A375 (cell line): ENCODE results near the gene BCCIP. TPM values are rescaled to one million over a fixed set of nuclear protein-coding genes. Genes with fewer than 3 reads are reported as not detected.

Source experiments
- small RNA-seq: library from RNA; depleted of rRNA; stranded (forward); fragments of <200 nt; gene quantifications from one replicate; pipeline ENCODE3, GENCODE V24; 2014
- total RNA-seq: library from RNA; depleted of rRNA; stranded (reverse); fragments of >200 nt; shearing (Covaris generic); gene quantifications from 2 replicates; pipeline ENCODE4 v1.2.3, GENCODE V29; 2014; rRNA removed

The BCCIP gene
- total RNA-seq, result 59.4 and 70.7 TPM in 2 replicates

DNA sequence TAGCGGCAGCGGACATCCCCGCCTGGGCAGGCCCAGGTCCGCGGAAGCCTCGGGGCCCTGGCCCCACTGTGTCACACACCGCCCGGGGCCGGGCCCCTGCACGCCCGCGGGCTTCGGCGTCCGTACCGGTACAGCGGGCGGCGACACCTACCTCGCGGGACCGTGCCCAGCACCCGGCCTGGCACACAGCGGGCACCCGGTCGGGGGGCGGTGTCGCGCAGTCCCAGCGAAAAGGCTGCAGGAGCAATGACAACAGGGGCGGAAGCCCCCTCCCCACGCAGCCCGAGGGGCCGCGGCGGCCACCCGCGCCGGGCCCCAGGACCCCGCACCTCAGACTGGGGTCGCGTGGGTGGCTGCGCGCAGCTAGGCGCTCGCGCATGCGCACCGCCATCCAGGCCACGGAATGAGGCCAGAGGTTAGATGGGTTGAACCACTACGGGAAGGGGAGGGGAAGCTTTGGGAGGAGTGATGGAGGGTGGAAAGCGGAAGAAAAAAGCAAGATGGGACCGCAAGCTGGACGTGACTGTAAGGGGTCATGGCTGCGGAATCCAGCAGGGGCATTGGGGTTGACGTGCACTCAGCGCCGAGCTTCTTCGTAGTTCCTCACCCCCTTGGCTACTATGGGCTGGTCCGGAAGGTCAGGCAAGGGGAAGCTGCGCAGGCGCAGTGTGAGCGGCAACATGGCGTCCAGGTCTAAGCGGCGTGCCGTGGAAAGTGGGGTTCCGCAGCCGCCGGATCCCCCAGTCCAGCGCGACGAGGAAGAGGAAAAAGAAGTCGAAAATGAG lies at the start of gene BCCIP, which contains the start of gene UROS:
TSS of gene BCCIP (plus strand) at position 669 of the 785 bp plus-strand sequence. CDS start at position 681, 12 bp downstream.
TSS of gene UROS (minus strand) at position 381 of the 785 bp plus-strand sequence. CDS start 6,759 bp downstream, outside the sequence.

DNA sequence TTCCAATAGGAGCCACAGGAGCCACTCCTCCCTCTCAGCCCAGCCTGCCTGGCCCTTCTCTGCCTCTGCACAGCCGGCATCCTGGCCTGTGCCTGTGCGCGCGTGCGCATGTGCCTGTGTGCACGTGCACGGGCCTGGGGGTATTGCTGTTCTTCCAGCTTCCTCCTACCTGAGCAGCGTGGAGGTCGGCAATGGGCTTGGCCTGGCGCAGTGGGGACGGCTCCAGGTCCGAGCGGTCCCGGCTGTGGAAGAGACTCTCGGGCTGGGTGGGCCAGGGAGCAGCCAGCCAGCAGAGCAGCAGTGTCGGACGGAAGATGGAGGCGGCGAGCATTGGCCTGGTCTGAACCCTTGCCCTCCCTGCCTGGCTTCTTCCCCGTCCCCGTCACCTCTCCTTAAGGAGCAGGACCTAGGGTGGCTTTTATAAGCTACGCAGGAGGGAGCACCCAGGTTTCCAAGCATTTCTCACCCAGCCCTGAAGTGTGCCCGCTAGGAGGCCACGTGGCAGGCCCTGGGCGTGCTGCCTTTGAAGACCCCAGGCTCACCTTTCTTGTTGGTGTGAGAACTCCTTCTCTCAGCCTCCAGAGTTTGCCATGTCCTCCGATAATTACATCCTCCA lies 47.7 kb upstream of the BCCIP start, which contains the start of gene MMP21:
TSS of gene MMP21 (minus strand) at position 331 of the 616 bp plus-strand sequence. CDS start at position 331, 0 bp downstream.

DNA sequence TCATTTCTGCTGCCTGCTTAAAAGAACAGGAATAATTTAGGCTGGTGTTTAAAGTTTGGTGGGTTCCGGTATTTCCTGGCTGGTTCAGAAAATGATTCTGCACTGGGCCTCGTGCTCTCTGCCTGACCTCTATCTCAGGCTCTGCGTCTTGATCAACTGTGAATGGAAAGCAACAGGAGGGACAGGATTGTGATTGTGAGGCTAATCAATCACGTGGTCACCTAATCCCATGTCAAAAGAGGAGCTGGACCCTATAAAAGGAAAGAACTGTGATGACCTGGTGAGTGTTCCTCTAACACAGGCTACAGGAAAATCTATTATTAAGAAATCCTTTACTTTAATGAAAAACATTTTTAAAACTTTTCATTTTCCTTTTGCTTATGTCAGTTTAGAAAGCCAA lies 57.8 kb downstream of the BCCIP start, which contains the start of gene DHX32:
TSS of gene DHX32 (minus strand) at position 101 of the 400 bp plus-strand sequence. CDS start 468 bp downstream, outside the sequence.

Small RNAs within 50 kb of the gene (small RNA-seq; reads per million reads assigned to genes)
- gene MIR4484 (not detected), gene RF00017 (not detected)

Other genes starting within 250 kb of the BCCIP start
- gene TEX36, start 140.4 kb upstream of the BCCIP start, total RNA-seq, result 0.27 and 0.30 TPM in 2 replicates
- 32.2 and 33.2 TPM in 2 replicates for gene EDRF1, start 103.8 kb upstream of the BCCIP start, total RNA-seq
- gene MMP21, start 47.7 kb upstream of the BCCIP start, total RNA-seq, result 0.19 TPM in 1 of 2 replicates, not detected in the other
- 60.1 and 65.3 TPM in 2 replicates for gene UROS, start 288 bp upstream of the BCCIP start, total RNA-seq
- 30.8 and 32.1 TPM in 2 replicates for gene DHX32, start 57.7 kb downstream of the BCCIP start, total RNA-seq
- 0.85 and 2.8 TPM in 2 replicates for gene FANK1, start 73.0 kb downstream of the BCCIP start, total RNA-seq